Measurements from ENCODE around the gene FARP1. TPM values are rescaled to one million over a fixed set of nuclear protein-coding genes. Genes with fewer than 3 reads are reported as not detected.
A peak's percentile ranks its signal among the peaks of the same experiment; 100 is the strongest.

The FARP1 gene
- total and polyA plus RNA-seq, 3 experiments from 2014 or later: 0.16 to 0.27 (median 0.26) TPM

DNA sequence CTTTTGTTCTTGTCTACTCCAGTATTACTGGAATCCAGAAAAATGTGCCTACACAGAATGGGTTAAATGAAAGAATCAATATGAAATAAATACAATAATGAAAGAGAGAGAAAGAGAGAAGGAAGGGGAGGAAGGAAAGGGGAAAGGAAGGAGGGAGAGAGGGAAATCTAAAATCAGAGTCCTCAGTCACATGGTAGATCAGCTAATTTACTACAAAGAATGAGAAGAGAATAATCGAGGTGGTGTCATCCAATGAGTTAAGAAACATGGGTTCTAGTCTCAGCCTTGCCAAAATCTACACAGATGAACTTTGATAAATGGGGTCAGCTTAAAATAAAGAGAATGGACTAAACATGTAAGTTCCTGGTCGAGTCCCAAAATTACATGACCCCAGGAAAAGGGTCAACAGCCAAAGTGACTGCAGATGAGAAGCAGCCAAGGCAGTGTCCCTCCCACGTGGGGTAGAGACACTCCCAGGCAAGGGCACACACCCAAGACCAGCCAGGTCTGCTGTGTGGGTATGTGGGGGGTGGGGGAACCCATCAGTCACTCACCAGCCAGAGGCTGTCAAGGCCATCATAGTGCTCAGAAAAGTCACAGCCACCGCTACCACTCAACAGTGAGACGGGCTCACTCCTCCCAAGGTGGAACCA is 330.4 kb downstream of the FARP1 start:
- H3K27ac Mint-ChIP-seq: peak overlapping the region; percentile 34 to 96 (median 87)
- no peak overlapping the region for H3K4me3 Mint-ChIP-seq
- H3K27me3 ChIP-seq (ENCODE audit: insufficient read depth, low read length, poor library complexity, severe bottlenecking): no peaks in the 10 kb centered on the region
- no peak overlapping the region for H3K4me3 ChIP-seq (ENCODE audit: low read length)
- H3K4me1 Mint-ChIP-seq: peaks cover 44 to 67% (median 47%) of the 10 kb centered on the region in 3 donors
- ChIA-PET POLR2A (no interaction called here), CTCF (no interaction called here)
- peaks cover 31% of the 10 kb centered on the region for H3K36me3 ChIP-seq (ENCODE audit: insufficient read depth, low read length)
- H3K4me1 ChIP-seq (ENCODE audit: insufficient read depth, low read length): peaks cover 29% of the 10 kb centered on the region
- H3K9me3 Mint-ChIP-seq: no peaks in the 10 kb centered on the region
- peaks cover 5 to 60% (median 12%) of the 10 kb centered on the region in 3 donors for H3K36me3 Mint-ChIP-seq
- no peak for DNase-seq
- no peaks in the 10 kb centered on the region for H3K9me3 ChIP-seq (ENCODE audit: low read length)
- H3K27ac ChIP-seq (ENCODE audit: low read depth, low read length): no peak overlapping the region
- H3K27me3 Mint-ChIP-seq: peaks cover 0 to 1% of the 10 kb centered on the region in 2 donors

DNA sequence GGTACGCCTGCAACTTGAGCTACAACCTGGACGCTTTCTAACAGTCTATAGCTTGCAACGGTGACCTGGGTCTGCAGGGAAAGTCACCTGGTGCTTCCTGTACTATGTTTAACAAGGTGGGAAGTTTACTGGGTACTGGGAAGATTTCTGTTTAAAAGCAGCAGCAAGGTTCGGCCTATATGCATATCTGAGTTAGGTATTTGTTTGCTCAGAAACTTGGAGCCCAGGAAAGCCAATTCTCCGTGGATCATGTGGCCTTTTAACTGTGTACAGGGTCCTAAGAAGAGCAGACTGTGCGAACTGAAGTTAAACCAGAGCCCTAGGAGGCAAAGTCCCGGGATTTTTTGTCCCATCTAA is 330.9 kb downstream of the FARP1 start:
- Histone ChIP-seq H3K27ac (ENCODE audit: low read depth, low read length) (no peak overlapping the region), H3K4me3 (ENCODE audit: low read length) (no peak overlapping the region), H3K27me3 (ENCODE audit: insufficient read depth, low read length, poor library complexity, severe bottlenecking) (no peaks in the 10 kb centered on the region), H3K36me3 (ENCODE audit: insufficient read depth, low read length) (peaks cover 31% of the 10 kb centered on the region), H3K9me3 (ENCODE audit: low read length) (no peaks in the 10 kb centered on the region), H3K4me1 (ENCODE audit: insufficient read depth, low read length) (peaks cover 34% of the 10 kb centered on the region)
- no peak for DNase-seq
- H3K27ac Mint-ChIP-seq: peak overlapping the region in 7 of 8 donors; percentile 50 to 96 (median 89)
- peaks cover 48 to 72% (median 52%) of the 10 kb centered on the region in 3 donors for H3K4me1 Mint-ChIP-seq
- H3K27me3 Mint-ChIP-seq: peaks cover 0 to 1% of the 10 kb centered on the region in 2 donors
- H3K36me3 Mint-ChIP-seq: peaks cover 5 to 55% (median 13%) of the 10 kb centered on the region in 3 donors
- no peaks in the 10 kb centered on the region for H3K9me3 Mint-ChIP-seq
- ChIA-PET POLR2A (no interaction called here), CTCF (no interaction called here)
- H3K4me3 Mint-ChIP-seq: no peak overlapping the region

DNA sequence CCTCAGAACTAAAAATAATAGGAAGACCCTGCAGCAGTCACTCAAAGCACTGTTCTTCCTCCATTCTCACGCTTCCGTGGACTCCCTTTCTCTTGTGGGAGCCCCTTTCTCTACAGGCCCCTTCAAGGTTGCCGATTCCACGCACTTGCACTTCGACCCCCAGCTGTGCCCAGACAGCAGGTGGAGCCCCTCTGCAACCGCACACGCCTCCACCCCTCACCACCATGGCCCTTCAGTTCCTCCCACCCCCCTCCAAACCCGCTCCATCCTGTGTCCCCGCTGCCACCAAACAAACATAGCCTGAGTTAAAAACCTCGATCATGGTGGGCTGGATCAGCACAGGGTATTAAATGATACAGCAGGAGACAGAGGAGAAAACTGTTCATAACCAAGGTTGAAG is 331.4 kb downstream of the FARP1 start:
- no peak for DNase-seq
- Histone ChIP-seq H3K27ac (ENCODE audit: low read depth, low read length) (no peak overlapping the region), H3K9me3 (ENCODE audit: low read length) (no peaks in the 10 kb centered on the region), H3K4me3 (ENCODE audit: low read length) (no peak overlapping the region), H3K4me1 (ENCODE audit: insufficient read depth, low read length) (peaks cover 39% of the 10 kb centered on the region), H3K27me3 (ENCODE audit: insufficient read depth, low read length, poor library complexity, severe bottlenecking) (no peaks in the 10 kb centered on the region), H3K36me3 (ENCODE audit: insufficient read depth, low read length) (peaks cover 31% of the 10 kb centered on the region)
- Mint-ChIP-seq H3K36me3 (peaks cover 5 to 52% (median 14%) of the 10 kb centered on the region in 3 donors), H3K9me3 (no peaks in the 10 kb centered on the region), H3K27me3 (peaks cover 0 to 3% of the 10 kb centered on the region in 2 donors), H3K4me1 (peaks cover 53 to 77% (median 57%) of the 10 kb centered on the region in 3 donors), H3K27ac (peak overlapping the region in 4 of 8 donors; percentile 83 to 92 (median 90)), H3K4me3 (peak overlapping the region in 1 of 7 donors; percentile 48)
- CTCF ChIA-PET: no interaction called here
- POLR2A ChIA-PET: no interaction called here

DNA sequence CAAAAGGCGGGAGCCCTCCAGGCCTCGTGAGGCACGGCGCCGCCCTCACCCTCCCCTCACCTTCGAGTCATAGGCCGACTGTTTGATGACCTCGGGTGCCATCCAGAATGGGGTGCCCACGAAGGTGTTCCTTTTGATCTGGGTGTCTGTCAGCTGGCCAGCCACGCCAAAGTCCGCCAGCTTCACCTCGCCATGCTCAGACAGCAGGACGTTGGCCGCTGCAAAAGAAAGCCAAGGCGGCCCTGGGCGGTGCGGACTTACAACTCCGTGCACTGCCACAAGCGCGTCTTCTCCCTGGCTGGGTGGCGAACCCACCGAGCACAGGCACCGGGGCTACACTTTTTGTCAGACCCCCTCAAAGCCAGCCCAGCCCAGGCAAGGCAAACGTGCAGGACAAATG is 331.9 kb downstream of the FARP1 start:
- peaks cover 0 to 3% of the 10 kb centered on the region in 2 donors for H3K27me3 Mint-ChIP-seq
- Histone ChIP-seq H3K4me1 (ENCODE audit: insufficient read depth, low read length) (peaks cover 44% of the 10 kb centered on the region), H3K27ac (ENCODE audit: low read depth, low read length) (no peak overlapping the region), H3K36me3 (ENCODE audit: insufficient read depth, low read length) (peaks cover 31% of the 10 kb centered on the region), H3K9me3 (ENCODE audit: low read length) (no peaks in the 10 kb centered on the region), H3K27me3 (ENCODE audit: insufficient read depth, low read length, poor library complexity, severe bottlenecking) (no peaks in the 10 kb centered on the region), H3K4me3 (ENCODE audit: low read length) (no peak overlapping the region)
- POLR2A ChIA-PET: no interaction called here
- H3K4me3 Mint-ChIP-seq: no peak overlapping the region
- peaks cover 5 to 51% (median 14%) of the 10 kb centered on the region in 3 donors for H3K36me3 Mint-ChIP-seq
- no peaks in the 10 kb centered on the region for H3K9me3 Mint-ChIP-seq
- H3K4me1 Mint-ChIP-seq: peaks cover 58 to 80% (median 61%) of the 10 kb centered on the region in 3 donors
- CTCF ChIA-PET: no interaction called here
- peak overlapping the region in 6 of 8 donors; percentile 37 to 92 (median 85) for H3K27ac Mint-ChIP-seq
- no peak for DNase-seq

DNA sequence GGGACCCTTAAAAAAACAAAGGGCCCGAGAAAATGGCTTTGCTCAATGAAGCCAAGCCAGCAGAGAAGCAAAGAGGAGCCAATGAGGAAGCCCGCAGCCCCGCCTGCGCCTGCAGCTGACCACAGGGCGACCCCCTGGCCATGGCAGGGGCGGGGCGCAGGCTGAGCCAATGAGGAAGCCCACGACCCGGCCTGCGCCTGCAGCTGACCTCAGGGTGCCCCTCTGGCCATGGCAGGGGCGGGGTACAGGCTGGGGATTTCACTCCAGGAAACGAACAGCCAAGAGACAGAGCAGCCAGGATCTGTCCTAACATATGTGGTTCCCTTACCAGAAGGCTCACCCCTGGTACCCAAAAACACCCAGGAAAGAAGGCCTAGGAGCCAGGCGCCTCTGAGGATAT is 332.6 kb downstream of the FARP1 start:
- POLR2A ChIA-PET: interaction anchor here (1.4 kb wide), 1 partner anchor 95 kb away, joined by 4 read pairs; no protein-coding TSS in a partner anchor
- H3K4me3 Mint-ChIP-seq: no peak overlapping the region

DNA sequence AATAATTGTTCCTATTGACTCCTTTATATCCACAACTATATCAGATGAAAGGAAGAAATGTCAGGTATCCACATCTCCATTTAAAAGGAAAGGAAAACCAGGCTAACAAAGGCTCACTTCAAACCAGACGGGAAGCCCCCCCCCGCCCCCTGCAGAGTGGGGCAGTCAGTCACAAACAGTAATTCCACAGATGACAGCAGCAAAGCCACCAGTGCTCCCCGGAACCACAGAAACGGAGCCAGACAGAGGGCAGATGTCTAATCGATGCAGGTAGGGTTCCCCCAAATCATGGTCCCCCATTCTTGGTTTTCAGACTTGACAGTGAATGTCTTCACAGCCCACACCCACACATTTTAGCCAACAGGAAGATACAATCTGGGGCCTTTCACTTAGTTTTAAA is 333.2 kb downstream of the FARP1 start:
- CTCF ChIA-PET: interaction anchor here (0.7 to 2.9 kb wide), 6 partner anchors 9 to 177 kb away, joined by 3 to 15 read pairs (median 3); no protein-coding TSS in a partner anchor
- Mint-ChIP-seq H3K4me3 (peak overlapping the region; percentile 28 to 85 (median 59)), H3K27ac (peak overlapping the region; percentile 90 to 99 (median 96)), H3K36me3 (peaks cover 5 to 45% (median 16%) of the 10 kb centered on the region in 3 donors), H3K27me3 (peaks cover 0 to 3% of the 10 kb centered on the region in 2 donors), H3K9me3 (no peaks in the 10 kb centered on the region), H3K4me1 (peaks cover 62 to 83% (median 65%) of the 10 kb centered on the region in 3 donors)
- Histone ChIP-seq H3K27ac (ENCODE audit: low read depth, low read length) (peak overlapping the region; percentile 21), H3K36me3 (ENCODE audit: insufficient read depth, low read length) (peaks cover 28% of the 10 kb centered on the region), H3K4me3 (ENCODE audit: low read length) (no peak overlapping the region), H3K4me1 (ENCODE audit: insufficient read depth, low read length) (peaks cover 51% of the 10 kb centered on the region), H3K9me3 (ENCODE audit: low read length) (no peaks in the 10 kb centered on the region), H3K27me3 (ENCODE audit: insufficient read depth, low read length, poor library complexity, severe bottlenecking) (no peaks in the 10 kb centered on the region)
- DNase-seq: peak in 3 of 5 donors; percentile 61 to 78 (median 72)
- POLR2A ChIA-PET: interaction anchor here (0.6 to 1.4 kb wide), 3 partner anchors 12 to 101 kb away, joined by 3 to 4 read pairs (median 4); partner anchors contain the start of gene STK24

More for the DNA sequence above, 332.6 kb downstream of the FARP1 start:
- no peak overlapping the region for H3K27ac ChIP-seq (ENCODE audit: low read depth, low read length)
- H3K36me3 ChIP-seq (ENCODE audit: insufficient read depth, low read length): peaks cover 31% of the 10 kb centered on the region
- H3K9me3 Mint-ChIP-seq: no peaks in the 10 kb centered on the region
- DNase-seq: no peak
- peaks cover 60 to 81% (median 61%) of the 10 kb centered on the region in 3 donors for H3K4me1 Mint-ChIP-seq
- H3K27me3 ChIP-seq (ENCODE audit: insufficient read depth, low read length, poor library complexity, severe bottlenecking): no peaks in the 10 kb centered on the region
- peak overlapping the region in 6 of 8 donors; percentile 37 to 95 (median 85) for H3K27ac Mint-ChIP-seq
- H3K36me3 Mint-ChIP-seq: peaks cover 5 to 48% (median 14%) of the 10 kb centered on the region in 3 donors
- H3K27me3 Mint-ChIP-seq: peaks cover 0 to 3% of the 10 kb centered on the region in 2 donors
- no peak overlapping the region for H3K4me3 ChIP-seq (ENCODE audit: low read length)
- peaks cover 46% of the 10 kb centered on the region for H3K4me1 ChIP-seq (ENCODE audit: insufficient read depth, low read length)
- CTCF ChIA-PET: interaction anchor here (0.8 to 2.9 kb wide), 5 partner anchors 9 to 177 kb away, joined by 3 to 15 read pairs (median 3); no protein-coding TSS in a partner anchor
- no peaks in the 10 kb centered on the region for H3K9me3 ChIP-seq (ENCODE audit: low read length)

DNA sequence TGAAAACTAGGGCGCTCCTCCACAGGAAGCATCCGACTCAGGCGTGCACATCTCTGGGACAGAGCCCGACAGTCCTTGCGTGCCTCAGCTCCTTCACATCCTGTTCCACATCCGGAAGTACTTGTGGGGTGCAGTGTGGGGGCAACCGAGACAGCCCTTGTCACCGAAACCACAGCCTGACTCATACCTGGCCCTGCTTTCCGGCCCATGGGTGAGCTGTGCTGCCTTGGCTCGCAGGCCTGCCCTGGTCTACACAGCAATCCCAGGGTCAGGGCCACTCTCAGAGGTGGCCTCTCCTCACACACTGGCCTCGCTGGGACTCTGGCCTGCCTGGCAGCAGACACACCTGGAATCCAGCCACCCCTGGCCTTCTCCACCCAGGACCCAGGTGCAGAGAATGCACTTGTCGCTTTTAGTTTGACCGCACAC is 333.7 kb downstream of the FARP1 start:
- peak overlapping the region; percentile 28 to 85 (median 59) for H3K4me3 Mint-ChIP-seq
- ChIA-PET POLR2A (interaction anchor here (0.6 to 1.4 kb wide), 3 partner anchors 12 to 101 kb away, joined by 3 to 4 read pairs (median 4); partner anchors contain the start of gene STK24), CTCF (interaction anchor here (0.7 to 2.9 kb wide), 6 partner anchors 8 to 176 kb away, joined by 3 to 15 read pairs (median 3); no protein-coding TSS in a partner anchor)
- peaks cover 23% of the 10 kb centered on the region for H3K36me3 ChIP-seq (ENCODE audit: insufficient read depth, low read length)
- H3K9me3 Mint-ChIP-seq: no peaks in the 10 kb centered on the region
- peak overlapping the region; percentile 21 for H3K27ac ChIP-seq (ENCODE audit: low read depth, low read length)
- H3K36me3 Mint-ChIP-seq: peaks cover 5 to 45% (median 17%) of the 10 kb centered on the region in 3 donors
- H3K4me1 ChIP-seq (ENCODE audit: insufficient read depth, low read length): peaks cover 55% of the 10 kb centered on the region
- peak overlapping the region; percentile 90 to 99 (median 96) for H3K27ac Mint-ChIP-seq
- peak overlapping the region; percentile 40 for H3K4me3 ChIP-seq (ENCODE audit: low read length)
- H3K27me3 Mint-ChIP-seq: peaks cover 0 to 3% of the 10 kb centered on the region in 2 donors
- peaks cover 64 to 83% (median 65%) of the 10 kb centered on the region in 3 donors for H3K4me1 Mint-ChIP-seq
- peak; percentile 76 to 93 (median 82) for DNase-seq
- H3K9me3 ChIP-seq (ENCODE audit: low read length): no peaks in the 10 kb centered on the region
- no peaks in the 10 kb centered on the region for H3K27me3 ChIP-seq (ENCODE audit: insufficient read depth, low read length, poor library complexity, severe bottlenecking)

Measured in CD8-positive, alpha-beta memory T cell (primary cell).